ENCODE measurements around the gene EIF3K.

EIF3K gene

DNA sequence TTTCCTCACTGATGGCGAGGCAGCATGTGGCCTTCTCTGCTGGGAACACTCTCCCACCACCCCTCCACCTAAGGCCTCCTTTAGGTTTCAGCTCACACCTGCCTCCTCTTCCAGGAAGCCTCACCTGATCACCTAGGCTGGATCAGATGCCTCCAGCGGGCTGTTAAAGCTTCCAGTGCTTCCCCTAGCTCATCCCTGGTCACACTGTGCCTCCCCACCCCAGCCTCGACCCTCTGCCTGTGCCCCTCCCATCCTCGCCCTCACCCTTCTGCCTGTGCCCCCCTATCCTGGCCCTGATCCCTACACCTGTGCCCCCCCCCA, 35.0 kb upstream of the EIF3K start:
- Histone ChIP-seq H3K27ac (ENCODE audit: low read length) (peak overlapping the region; percentile 22; the same call in 1 of the 2 replicates), H3F3A (ENCODE audit: insufficient read depth, low read length) (peaks cover 7% of the 10 kb centered on the region), H3K4me3 (ENCODE audit: low read length) (no peak overlapping the region), H3K36me3 (replicated peaks; ENCODE audit: insufficient read depth, low read length) (no peaks in the 10 kb centered on the region), H4K20me1 (ENCODE audit: insufficient read depth, low read length) (no peaks in the 10 kb centered on the region), H2AFZ (ENCODE audit: low read length) (0 out of 2 replicates have a peak overlapping the region, but pooled peaks have one; percentile 1), H3K79me2 (ENCODE audit: low read length) (no peaks in the 10 kb centered on the region), H3K4me1 (ENCODE audit: low read length) (peaks cover 5% of the 10 kb centered on the region), H3K4me2 (ENCODE audit: low read depth, low read length) (peak overlapping the region; percentile 18), H3K27me3 (replicated peaks; ENCODE audit: insufficient read depth, low read length) (0 out of 2 replicates have a peak, but pooled peaks cover 16% of the 10 kb centered on the region), H3K9ac (ENCODE audit: low read length) (no peak overlapping the region), H3K9me2 (replicated peaks; ENCODE audit: insufficient read depth, low read length) (no peaks in the 10 kb centered on the region), H3K9me3 (replicated peaks; ENCODE audit: insufficient read depth, low read length) (no peaks in the 10 kb centered on the region)
- DNase-seq, result no peak
- no peak for TF ChIP-seq EZH2 (optimal IDR thresholded peaks at IDR 0.05; ENCODE audit: low read depth, low read length)
- TF ChIP-seq, protein P1, sequence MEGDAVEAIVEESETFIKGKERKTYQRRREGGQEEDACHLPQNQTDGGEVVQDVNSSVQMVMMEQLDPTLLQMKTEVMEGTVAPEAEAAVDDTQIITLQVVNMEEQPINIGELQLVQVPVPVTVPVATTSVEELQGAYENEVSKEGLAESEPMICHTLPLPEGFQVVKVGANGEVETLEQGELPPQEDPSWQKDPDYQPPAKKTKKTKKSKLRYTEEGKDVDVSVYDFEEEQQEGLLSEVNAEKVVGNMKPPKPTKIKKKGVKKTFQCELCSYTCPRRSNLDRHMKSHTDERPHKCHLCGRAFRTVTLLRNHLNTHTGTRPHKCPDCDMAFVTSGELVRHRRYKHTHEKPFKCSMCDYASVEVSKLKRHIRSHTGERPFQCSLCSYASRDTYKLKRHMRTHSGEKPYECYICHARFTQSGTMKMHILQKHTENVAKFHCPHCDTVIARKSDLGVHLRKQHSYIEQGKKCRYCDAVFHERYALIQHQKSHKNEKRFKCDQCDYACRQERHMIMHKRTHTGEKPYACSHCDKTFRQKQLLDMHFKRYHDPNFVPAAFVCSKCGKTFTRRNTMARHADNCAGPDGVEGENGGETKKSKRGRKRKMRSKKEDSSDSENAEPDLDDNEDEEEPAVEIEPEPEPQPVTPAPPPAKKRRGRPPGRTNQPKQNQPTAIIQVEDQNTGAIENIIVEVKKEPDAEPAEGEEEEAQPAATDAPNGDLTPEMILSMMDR (IDR thresholded peaks at IDR 0.05; ENCODE audit: low read length), result no peak
- TF ChIP-seq EZH2phosphoT487 (IDR thresholded peaks at IDR 0.05; ENCODE audit: low read length), result no peak

DNA sequence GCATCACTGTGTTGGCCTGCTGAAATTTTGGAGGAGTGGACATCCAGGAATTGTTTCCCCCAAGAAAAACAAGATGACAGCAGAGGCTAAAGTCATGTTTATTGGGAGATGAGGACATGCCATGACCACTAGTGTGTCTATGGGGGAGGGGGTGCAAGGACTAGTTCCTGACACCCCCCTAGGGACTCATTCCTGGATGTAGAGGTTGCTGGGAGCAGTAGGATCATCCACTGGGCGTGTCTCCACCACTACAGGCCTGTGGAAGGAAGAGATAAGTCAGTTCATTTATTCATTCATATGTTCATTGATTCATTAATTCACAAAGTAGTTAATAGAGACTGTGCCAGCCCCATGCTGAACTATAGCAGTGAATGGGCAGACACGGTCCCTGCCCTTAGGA, 31.4 kb upstream of the EIF3K start:
- Histone ChIP-seq H3K9me2 (replicated peaks; ENCODE audit: insufficient read depth, low read length) (no peaks in the 10 kb centered on the region), H3K79me2 (ENCODE audit: low read length) (no peaks in the 10 kb centered on the region), H3F3A (ENCODE audit: insufficient read depth, low read length) (peaks cover 7% of the 10 kb centered on the region), H3K27me3 (replicated peaks; ENCODE audit: insufficient read depth, low read length) (0 out of 2 replicates have a peak, but pooled peaks cover 3% of the 10 kb centered on the region), H3K9ac (ENCODE audit: low read length) (no peak overlapping the region), H3K36me3 (replicated peaks; ENCODE audit: insufficient read depth, low read length) (no peaks in the 10 kb centered on the region), H3K4me2 (ENCODE audit: low read depth, low read length) (no peak overlapping the region), H3K4me3 (ENCODE audit: low read length) (no peak overlapping the region), H2AFZ (ENCODE audit: low read length) (no peak overlapping the region), H3K27ac (ENCODE audit: low read length) (no peak overlapping the region), H3K4me1 (ENCODE audit: low read length) (peaks cover 5% of the 10 kb centered on the region), H4K20me1 (ENCODE audit: insufficient read depth, low read length) (no peaks in the 10 kb centered on the region), H3K9me3 (replicated peaks; ENCODE audit: insufficient read depth, low read length) (no peaks in the 10 kb centered on the region)
- TF ChIP-seq, protein P1 (IDR thresholded peaks at IDR 0.05; ENCODE audit: low read length), result no peak
- TF ChIP-seq EZH2 (optimal IDR thresholded peaks at IDR 0.05; ENCODE audit: low read depth, low read length) (no peak), EZH2phosphoT487 (IDR thresholded peaks at IDR 0.05; ENCODE audit: low read length) (no peak)
- no peak for DNase-seq

DNA sequence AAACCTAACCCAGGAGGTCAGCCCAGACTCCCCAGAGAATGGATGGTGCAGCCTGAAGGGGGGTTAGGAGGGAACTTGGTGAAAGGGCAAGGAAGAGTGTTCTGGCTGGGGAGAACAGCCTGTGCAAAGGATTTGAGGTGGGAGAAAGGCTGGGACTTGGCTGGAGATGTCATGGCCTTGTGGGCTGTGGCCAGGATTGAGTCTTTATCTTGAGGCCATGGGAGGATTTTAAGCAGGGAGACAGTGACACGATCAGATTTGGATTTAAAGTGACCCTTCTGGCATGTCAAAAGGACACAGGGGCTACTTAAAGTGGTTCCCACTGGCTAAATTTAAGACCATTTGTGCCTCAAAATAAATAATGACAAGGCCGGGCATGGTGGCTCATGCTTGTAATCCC, 30.9 kb upstream of the EIF3K start:
- Histone ChIP-seq H3K27me3 (replicated peaks; ENCODE audit: insufficient read depth, low read length) (no peaks in the 10 kb centered on the region), H3K9me3 (replicated peaks; ENCODE audit: insufficient read depth, low read length) (no peaks in the 10 kb centered on the region), H3K4me2 (ENCODE audit: low read depth, low read length) (no peak overlapping the region), H3K9ac (ENCODE audit: low read length) (no peak overlapping the region), H4K20me1 (ENCODE audit: insufficient read depth, low read length) (no peaks in the 10 kb centered on the region), H3K4me1 (ENCODE audit: low read length) (peaks cover 5% of the 10 kb centered on the region), H3K79me2 (ENCODE audit: low read length) (no peaks in the 10 kb centered on the region), H3K27ac (ENCODE audit: low read length) (no peak overlapping the region), H3F3A (ENCODE audit: insufficient read depth, low read length) (peaks cover 7% of the 10 kb centered on the region), H3K36me3 (replicated peaks; ENCODE audit: insufficient read depth, low read length) (no peaks in the 10 kb centered on the region), H3K9me2 (replicated peaks; ENCODE audit: insufficient read depth, low read length) (no peaks in the 10 kb centered on the region), H2AFZ (ENCODE audit: low read length) (no peak overlapping the region), H3K4me3 (ENCODE audit: low read length) (no peak overlapping the region)
- TF ChIP-seq EZH2 (optimal IDR thresholded peaks at IDR 0.05; ENCODE audit: low read depth, low read length), result no peak
- no peak for TF ChIP-seq EZH2phosphoT487 (IDR thresholded peaks at IDR 0.05; ENCODE audit: low read length)
- TF ChIP-seq, protein P1 (IDR thresholded peaks at IDR 0.05; ENCODE audit: low read length), result no peak
- DNase-seq, result no peak
